ENCODE results near the gene RNF144A.

Gene RNF144A

GRCh38 chr2:7073901-7074300, 156.7 kb downstream of the RNF144A start:
- H3K36me3 ChIP-seq (ENCODE audit: control insufficient read depth, insufficient read depth, low read length), result no peaks in the 10 kb centered on the region
- no peak overlapping the region for H3K4me3 ChIP-seq (ENCODE audit: low read depth, low read length)
- H3K27me3 ChIP-seq (ENCODE audit: control insufficient read depth, insufficient read depth, low read length), result no peaks in the 10 kb centered on the region

GRCh38 chr2:7075834-7076233, 158.6 kb downstream of the RNF144A start:
- Histone ChIP-seq H3K9me3 (ENCODE audit: control insufficient read depth, insufficient read depth, low read length) (no peaks in the 10 kb centered on the region), H3K27me3 (ENCODE audit: control insufficient read depth, insufficient read depth, low read length) (no peaks in the 10 kb centered on the region), H3K36me3 (ENCODE audit: control insufficient read depth, insufficient read depth, low read length) (no peaks in the 10 kb centered on the region), H3K4me1 (ENCODE audit: control insufficient read depth, insufficient read depth, low read length) (no peaks in the 10 kb centered on the region), H3K4me3 (ENCODE audit: low read depth, low read length) (no peak overlapping the region), H3K9ac (ENCODE audit: low read depth, low read length) (no peak overlapping the region)

More at GRCh38 chr2:7073901-7074300, 156.7 kb downstream of the RNF144A start:
- Histone ChIP-seq H3K4me1 (ENCODE audit: control insufficient read depth, insufficient read depth, low read length) (no peaks in the 10 kb centered on the region), H3K9me3 (ENCODE audit: control insufficient read depth, insufficient read depth, low read length) (no peaks in the 10 kb centered on the region), H3K9ac (ENCODE audit: low read depth, low read length) (no peak overlapping the region)

GRCh38 chr2:7077660-7078267, 160.6 kb downstream of the RNF144A start:
- H3K4me3 ChIP-seq (ENCODE audit: low read depth, low read length), result no peak overlapping the region
- no peaks in the 10 kb centered on the region for H3K27me3 ChIP-seq (ENCODE audit: control insufficient read depth, insufficient read depth, low read length)
- H3K9me3 ChIP-seq (ENCODE audit: control insufficient read depth, insufficient read depth, low read length), result no peaks in the 10 kb centered on the region
- no peaks in the 10 kb centered on the region for H3K36me3 ChIP-seq (ENCODE audit: control insufficient read depth, insufficient read depth, low read length)
- H3K4me1 ChIP-seq (ENCODE audit: control insufficient read depth, insufficient read depth, low read length), result no peaks in the 10 kb centered on the region
- no peak overlapping the region for H3K9ac ChIP-seq (ENCODE audit: low read depth, low read length)

- Histone ChIP-seq H3K4me3 (ENCODE audit: low read depth, low read length) (no peak overlapping the region), H3K9me3 (ENCODE audit: control insufficient read depth, insufficient read depth, low read length) (no peaks in the 10 kb centered on the region), H3K36me3 (ENCODE audit: control insufficient read depth, insufficient read depth, low read length) (no peaks in the 10 kb centered on the region), H3K4me1 (ENCODE audit: control insufficient read depth, insufficient read depth, low read length) (no peaks in the 10 kb centered on the region), H3K27me3 (ENCODE audit: control insufficient read depth, insufficient read depth, low read length) (no peaks in the 10 kb centered on the region), H3K9ac (ENCODE audit: low read depth, low read length) (no peak overlapping the region)
Measured at GRCh38 chr2:7083580-7084509, 166.6 kb downstream of the RNF144A start.

- H3K9ac ChIP-seq (ENCODE audit: low read depth, low read length), result no peak overlapping the region
- H3K4me1 ChIP-seq (ENCODE audit: control insufficient read depth, insufficient read depth, low read length), result no peaks in the 10 kb centered on the region
- no peaks in the 10 kb centered on the region for H3K9me3 ChIP-seq (ENCODE audit: control insufficient read depth, insufficient read depth, low read length)
- H3K27me3 ChIP-seq (ENCODE audit: control insufficient read depth, insufficient read depth, low read length), result no peaks in the 10 kb centered on the region
- no peaks in the 10 kb centered on the region for H3K36me3 ChIP-seq (ENCODE audit: control insufficient read depth, insufficient read depth, low read length)
- H3K4me3 ChIP-seq (ENCODE audit: low read depth, low read length), result no peak overlapping the region
Measured at GRCh38 chr2:7084601-7085000, 167.4 kb downstream of the RNF144A start.

- H3K9me3 ChIP-seq (ENCODE audit: control insufficient read depth, insufficient read depth, low read length), result no peaks in the 10 kb centered on the region
- no peak overlapping the region for H3K4me3 ChIP-seq (ENCODE audit: low read depth, low read length)
- no peak overlapping the region for H3K9ac ChIP-seq (ENCODE audit: low read depth, low read length)
- no peaks in the 10 kb centered on the region for H3K36me3 ChIP-seq (ENCODE audit: control insufficient read depth, insufficient read depth, low read length)
- no peaks in the 10 kb centered on the region for H3K4me1 ChIP-seq (ENCODE audit: control insufficient read depth, insufficient read depth, low read length)
- H3K27me3 ChIP-seq (ENCODE audit: control insufficient read depth, insufficient read depth, low read length), result no peaks in the 10 kb centered on the region
Measured at GRCh38 chr2:7089284-7089683, 172.1 kb downstream of the RNF144A start.

- Histone ChIP-seq H3K4me3 (ENCODE audit: low read depth, low read length) (no peak overlapping the region), H3K9me3 (ENCODE audit: control insufficient read depth, insufficient read depth, low read length) (no peaks in the 10 kb centered on the region), H3K36me3 (ENCODE audit: control insufficient read depth, insufficient read depth, low read length) (no peaks in the 10 kb centered on the region), H3K9ac (ENCODE audit: low read depth, low read length) (no peak overlapping the region), H3K27me3 (ENCODE audit: control insufficient read depth, insufficient read depth, low read length) (no peaks in the 10 kb centered on the region), H3K4me1 (ENCODE audit: control insufficient read depth, insufficient read depth, low read length) (no peaks in the 10 kb centered on the region)
Measured at GRCh38 chr2:7089898-7090510, 172.8 kb downstream of the RNF144A start.

GRCh38 chr2:7093376-7093775, 176.2 kb downstream of the RNF144A start:
- Histone ChIP-seq H3K9me3 (ENCODE audit: control insufficient read depth, insufficient read depth, low read length) (no peaks in the 10 kb centered on the region), H3K27me3 (ENCODE audit: control insufficient read depth, insufficient read depth, low read length) (no peaks in the 10 kb centered on the region), H3K36me3 (ENCODE audit: control insufficient read depth, insufficient read depth, low read length) (no peaks in the 10 kb centered on the region), H3K9ac (ENCODE audit: low read depth, low read length) (no peak overlapping the region), H3K4me1 (ENCODE audit: control insufficient read depth, insufficient read depth, low read length) (no peaks in the 10 kb centered on the region), H3K4me3 (ENCODE audit: low read depth, low read length) (no peak overlapping the region)

Data from iPS-15b (cell line).